ENCODE results near the gene C1D.

GRCh38 chr2:68074050-68074449 lies 11.2 kb upstream of the C1D start:
- TF ChIP-seq CTCF (IDR thresholded peaks at IDR 0.05; ENCODE audit: extremely low read depth in 1 of 2, insufficient read depth in 1 of 2, low read depth in 1 of 2, low read length in 2 of 2) (no peak), POLR2A (IDR thresholded peaks at IDR 0.05; ENCODE audit: low read depth, low read length) (no peak)
